Measurements from ENCODE around the gene LAS1L.
A peak's percentile ranks its signal among the peaks of the same experiment; 100 is the strongest.

Gene LAS1L

DNA sequence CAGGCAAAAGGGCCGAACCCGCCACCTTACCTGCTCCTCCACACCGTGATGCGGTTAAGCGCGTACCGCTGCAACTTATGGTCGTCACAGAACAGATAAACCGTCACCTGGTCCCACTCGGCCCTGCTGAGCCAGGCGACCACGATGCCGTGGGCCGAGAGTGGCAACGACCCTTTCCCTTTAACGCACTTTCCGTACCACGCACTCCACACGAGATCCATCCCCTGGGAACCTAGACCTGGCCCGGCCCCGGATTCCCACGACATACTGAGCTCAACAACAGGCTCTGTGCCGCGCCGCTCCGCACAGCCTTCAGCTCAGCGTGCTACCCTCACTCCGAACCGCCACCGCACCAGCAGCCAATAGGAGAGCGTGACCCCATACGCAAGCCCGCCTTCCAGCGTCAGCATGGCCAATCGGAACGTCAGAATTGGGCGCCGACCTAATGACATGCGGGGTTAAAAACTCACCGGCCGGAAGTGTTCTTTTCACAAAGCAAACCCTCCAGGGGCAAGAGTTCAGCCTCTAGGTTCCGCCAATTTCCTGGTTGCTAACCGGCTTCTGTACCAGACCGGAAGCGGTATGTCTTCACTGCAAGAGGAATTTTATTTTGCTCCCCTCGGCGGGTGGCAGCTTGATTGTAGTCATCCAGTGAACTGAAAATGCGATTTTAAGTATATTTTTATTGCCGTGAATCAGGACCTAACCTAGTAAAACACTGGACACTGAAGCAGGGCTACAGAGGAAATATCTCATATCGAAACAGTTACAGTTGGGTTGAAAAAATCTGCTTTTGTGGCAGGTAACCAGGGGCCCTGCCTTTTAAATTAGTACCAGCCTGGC is at the start of gene LAS1L:
Gene LAS1L, minus strand, starts transcription at position 338 of the 843 bp plus-strand sequence. Its CDS starts 72 bp downstream, at position 266.
- peak; percentile 92 for DNase-seq (ENCODE audit: low read depth, low spot score)
- Histone ChIP-seq H3K4me3 (ENCODE audit: insufficient read length, low read depth) (peak within 1 kb of the TSS; percentile 100), H3K4me1 (ENCODE audit: insufficient read depth, insufficient read length) (no peaks in the 10 kb centered on the region), H3K9me3 (ENCODE audit: insufficient read depth, low read length) (no peaks in the 10 kb centered on the region), H3K27me3 (ENCODE audit: insufficient read depth, insufficient read length) (no peaks in the 10 kb centered on the region), H3K9ac (ENCODE audit: insufficient read length, low read depth) (peak within 1 kb of the TSS; percentile 100), H3K36me3 (ENCODE audit: insufficient read depth, insufficient read length, low read length) (peaks cover 32% of the 10 kb centered on the region)
- TF ChIP-seq ZNF274 (IDR thresholded peaks at IDR 0.05; ENCODE audit: low read depth, low read length), result no peak
- no peak for TF ChIP-seq YY1 (IDR thresholded peaks at IDR 0.05; ENCODE audit: insufficient read depth, insufficient read length)
- TF ChIP-seq SUZ12 (IDR thresholded peaks at IDR 0.05; ENCODE audit: extremely low read depth, insufficient read depth, insufficient read length), result no peak

DNA sequence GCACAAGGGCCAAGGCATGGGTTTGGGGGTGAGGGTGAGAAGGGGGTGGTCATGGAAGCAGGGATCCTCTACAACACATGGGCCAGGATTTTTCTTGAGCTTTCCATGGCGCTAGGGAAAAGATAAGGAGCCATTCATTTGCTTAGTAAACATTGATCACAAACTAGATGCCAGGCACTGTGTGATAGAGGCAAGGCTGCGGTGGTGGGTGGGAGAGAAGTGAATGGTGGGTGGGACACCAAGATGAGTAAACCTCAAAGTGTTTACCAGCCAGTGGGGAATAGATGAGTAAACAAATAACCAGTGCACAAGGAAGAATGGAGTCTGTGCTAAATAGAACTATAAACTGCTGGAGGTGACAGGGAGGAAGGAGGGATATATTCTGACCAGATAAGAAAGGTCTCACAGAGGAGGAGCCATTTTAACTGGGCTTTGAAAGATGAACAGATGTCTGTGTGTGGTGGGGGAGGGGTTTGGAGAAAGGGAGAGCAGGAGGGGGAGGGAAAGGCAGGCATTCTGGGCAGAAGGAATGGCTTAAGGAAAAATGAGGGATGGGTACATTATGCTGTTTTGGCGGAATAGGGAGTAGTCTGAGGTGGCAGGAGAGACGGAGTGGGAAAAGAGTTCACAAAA is 48.0 kb upstream of the LAS1L start:
- H3K4me3 ChIP-seq (ENCODE audit: insufficient read length, low read depth), result no peak overlapping the region
- no peak for TF ChIP-seq YY1 (IDR thresholded peaks at IDR 0.05; ENCODE audit: insufficient read depth, insufficient read length)
- TF ChIP-seq ZNF274 (IDR thresholded peaks at IDR 0.05; ENCODE audit: low read depth, low read length), result no peak
- no peak for TF ChIP-seq SUZ12 (IDR thresholded peaks at IDR 0.05; ENCODE audit: extremely low read depth, insufficient read depth, insufficient read length)
- H3K9ac ChIP-seq (ENCODE audit: insufficient read length, low read depth), result no peak overlapping the region
- no peaks in the 10 kb centered on the region for H3K9me3 ChIP-seq (ENCODE audit: insufficient read depth, low read length)
- no peak for DNase-seq (ENCODE audit: low read depth, low spot score)
- peaks cover 3% of the 10 kb centered on the region for H3K4me1 ChIP-seq (ENCODE audit: insufficient read depth, insufficient read length)
- H3K27me3 ChIP-seq (ENCODE audit: insufficient read depth, insufficient read length), result no peaks in the 10 kb centered on the region
- H3K36me3 ChIP-seq (ENCODE audit: insufficient read depth, insufficient read length, low read length), result no peaks in the 10 kb centered on the region

DNA sequence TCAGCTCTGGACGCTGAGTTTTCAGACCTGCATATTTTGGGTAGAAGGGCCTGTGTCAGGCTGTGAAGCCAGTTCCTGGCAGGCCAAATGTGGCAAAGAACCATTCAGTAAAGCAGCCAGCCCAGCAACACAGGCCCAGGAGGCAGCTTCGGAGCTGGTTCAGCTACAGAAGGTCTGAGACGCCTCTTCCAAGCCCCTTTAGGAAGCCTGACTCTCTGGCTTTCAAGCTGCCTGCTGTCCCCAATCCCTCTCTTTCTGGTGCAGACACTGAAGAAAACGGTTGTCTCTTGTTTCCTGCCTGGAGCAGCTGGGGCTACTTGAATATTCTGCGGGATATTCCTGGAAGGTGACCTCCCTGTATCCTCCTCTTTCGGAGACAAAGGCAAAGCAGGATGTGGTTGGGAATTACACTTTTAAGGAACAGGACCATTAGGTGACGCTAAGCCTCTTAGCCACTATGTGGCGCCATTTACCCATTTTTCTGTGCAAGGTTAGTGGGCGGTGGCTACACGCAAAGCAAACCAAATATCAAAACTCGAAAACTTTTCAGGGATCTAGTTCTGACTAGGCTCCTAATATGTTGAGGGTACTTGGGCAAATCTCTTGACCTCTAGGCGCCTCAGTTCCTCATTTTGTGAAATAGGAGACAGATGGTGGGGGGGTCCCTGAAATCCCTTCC is 47.2 kb upstream of the LAS1L start:
- no peaks in the 10 kb centered on the region for H3K36me3 ChIP-seq (ENCODE audit: insufficient read depth, insufficient read length, low read length)
- TF ChIP-seq ZNF274 (IDR thresholded peaks at IDR 0.05; ENCODE audit: low read depth, low read length) (no peak), SUZ12 (IDR thresholded peaks at IDR 0.05; ENCODE audit: extremely low read depth, insufficient read depth, insufficient read length) (no peak), YY1 (IDR thresholded peaks at IDR 0.05; ENCODE audit: insufficient read depth, insufficient read length) (no peak)
- peaks cover 3% of the 10 kb centered on the region for H3K4me1 ChIP-seq (ENCODE audit: insufficient read depth, insufficient read length)
- no peaks in the 10 kb centered on the region for H3K27me3 ChIP-seq (ENCODE audit: insufficient read depth, insufficient read length)
- no peak overlapping the region for H3K4me3 ChIP-seq (ENCODE audit: insufficient read length, low read depth)
- H3K9ac ChIP-seq (ENCODE audit: insufficient read length, low read depth), result peak overlapping the region; percentile 10
- no peaks in the 10 kb centered on the region for H3K9me3 ChIP-seq (ENCODE audit: insufficient read depth, low read length)
- DNase-seq (ENCODE audit: low read depth, low spot score), result peak; percentile 63

DNA sequence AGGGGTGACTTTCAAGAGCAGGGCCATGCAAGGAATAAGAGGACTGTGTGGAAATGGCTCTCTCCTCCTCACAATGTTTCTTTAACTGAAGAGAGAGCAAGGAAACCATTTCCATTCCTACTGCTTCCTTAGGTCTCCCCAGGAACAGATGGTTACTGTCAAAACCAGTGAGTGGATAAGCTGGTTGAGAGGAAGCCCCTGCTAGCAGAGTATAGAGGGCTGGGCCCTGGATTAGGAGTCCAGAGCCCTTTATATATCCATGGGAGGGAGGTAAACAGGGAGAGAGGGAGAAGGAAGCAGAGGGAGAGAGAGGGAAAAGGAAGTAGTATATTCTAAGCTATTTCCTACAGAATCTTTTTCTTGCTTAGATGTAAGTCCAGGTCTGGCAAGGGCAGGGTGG is 43.8 kb upstream of the LAS1L start:
- Histone ChIP-seq H3K9me3 (ENCODE audit: insufficient read depth, low read length) (no peaks in the 10 kb centered on the region), H3K4me3 (ENCODE audit: insufficient read length, low read depth) (no peak overlapping the region), H3K9ac (ENCODE audit: insufficient read length, low read depth) (no peak overlapping the region), H3K4me1 (ENCODE audit: insufficient read depth, insufficient read length) (peaks cover 3% of the 10 kb centered on the region), H3K36me3 (ENCODE audit: insufficient read depth, insufficient read length, low read length) (no peaks in the 10 kb centered on the region), H3K27me3 (ENCODE audit: insufficient read depth, insufficient read length) (no peaks in the 10 kb centered on the region)
- no peak for TF ChIP-seq SUZ12 (IDR thresholded peaks at IDR 0.05; ENCODE audit: extremely low read depth, insufficient read depth, insufficient read length)
- no peak for TF ChIP-seq ZNF274 (IDR thresholded peaks at IDR 0.05; ENCODE audit: low read depth, low read length)
- no peak for TF ChIP-seq YY1 (IDR thresholded peaks at IDR 0.05; ENCODE audit: insufficient read depth, insufficient read length)
- DNase-seq (ENCODE audit: low read depth, low spot score), result no peak

DNA sequence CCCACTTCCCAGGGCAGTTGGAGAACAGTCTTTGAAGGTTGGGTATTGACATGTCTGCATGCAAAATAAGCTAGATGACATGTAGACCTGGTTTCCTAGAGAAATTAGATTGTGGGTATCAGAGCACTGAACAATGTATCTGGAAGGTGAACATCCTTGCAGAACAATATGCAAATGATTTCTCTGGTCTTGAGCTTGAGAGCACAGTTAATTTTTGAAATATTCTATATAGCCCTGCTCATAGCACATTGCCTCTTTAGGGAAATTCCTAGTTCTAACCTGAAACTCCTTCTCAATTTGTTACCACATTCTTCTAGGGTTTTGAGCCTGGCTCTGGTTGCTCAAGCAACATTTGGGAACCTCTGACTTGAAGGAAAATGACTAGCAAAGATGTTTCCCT is 41.6 kb upstream of the LAS1L start:
- no peaks in the 10 kb centered on the region for H3K27me3 ChIP-seq (ENCODE audit: insufficient read depth, insufficient read length)
- no peaks in the 10 kb centered on the region for H3K4me1 ChIP-seq (ENCODE audit: insufficient read depth, insufficient read length)
- H3K9me3 ChIP-seq (ENCODE audit: insufficient read depth, low read length), result no peaks in the 10 kb centered on the region
- no peak overlapping the region for H3K9ac ChIP-seq (ENCODE audit: insufficient read length, low read depth)
- no peak overlapping the region for H3K4me3 ChIP-seq (ENCODE audit: insufficient read length, low read depth)
- TF ChIP-seq ZNF274 (IDR thresholded peaks at IDR 0.05; ENCODE audit: low read depth, low read length) (no peak), YY1 (IDR thresholded peaks at IDR 0.05; ENCODE audit: insufficient read depth, insufficient read length) (no peak), SUZ12 (IDR thresholded peaks at IDR 0.05; ENCODE audit: extremely low read depth, insufficient read depth, insufficient read length) (no peak)
- H3K36me3 ChIP-seq (ENCODE audit: insufficient read depth, insufficient read length, low read length), result no peaks in the 10 kb centered on the region
- no peak for DNase-seq (ENCODE audit: low read depth, low spot score)

DNA sequence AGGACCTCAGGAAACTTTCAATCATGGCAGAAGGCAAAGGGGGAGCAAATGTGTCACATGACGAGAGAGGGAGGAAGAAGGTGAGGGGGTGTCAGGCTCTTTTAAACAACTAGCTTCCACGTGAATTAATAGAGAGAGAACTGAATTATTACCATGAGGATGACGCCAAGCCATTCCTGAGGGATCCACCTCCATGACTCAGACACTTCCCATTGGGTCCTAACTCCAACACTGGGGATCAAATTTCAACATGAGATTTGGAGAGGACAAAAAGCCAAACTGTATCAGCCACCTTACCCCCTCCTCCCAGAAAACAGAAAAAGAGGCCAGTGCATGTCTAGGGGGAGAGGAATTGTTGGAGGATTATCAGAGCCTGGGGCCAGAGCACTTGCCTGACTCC is 40.4 kb upstream of the LAS1L start:
- Histone ChIP-seq H3K27me3 (ENCODE audit: insufficient read depth, insufficient read length) (no peaks in the 10 kb centered on the region), H3K9ac (ENCODE audit: insufficient read length, low read depth) (no peak overlapping the region), H3K36me3 (ENCODE audit: insufficient read depth, insufficient read length, low read length) (no peaks in the 10 kb centered on the region), H3K4me1 (ENCODE audit: insufficient read depth, insufficient read length) (no peaks in the 10 kb centered on the region), H3K4me3 (ENCODE audit: insufficient read length, low read depth) (no peak overlapping the region), H3K9me3 (ENCODE audit: insufficient read depth, low read length) (no peaks in the 10 kb centered on the region)
- no peak for TF ChIP-seq SUZ12 (IDR thresholded peaks at IDR 0.05; ENCODE audit: extremely low read depth, insufficient read depth, insufficient read length)
- TF ChIP-seq YY1 (IDR thresholded peaks at IDR 0.05; ENCODE audit: insufficient read depth, insufficient read length), result no peak
- no peak for TF ChIP-seq ZNF274 (IDR thresholded peaks at IDR 0.05; ENCODE audit: low read depth, low read length)
- DNase-seq (ENCODE audit: low read depth, low spot score), result no peak

DNA sequence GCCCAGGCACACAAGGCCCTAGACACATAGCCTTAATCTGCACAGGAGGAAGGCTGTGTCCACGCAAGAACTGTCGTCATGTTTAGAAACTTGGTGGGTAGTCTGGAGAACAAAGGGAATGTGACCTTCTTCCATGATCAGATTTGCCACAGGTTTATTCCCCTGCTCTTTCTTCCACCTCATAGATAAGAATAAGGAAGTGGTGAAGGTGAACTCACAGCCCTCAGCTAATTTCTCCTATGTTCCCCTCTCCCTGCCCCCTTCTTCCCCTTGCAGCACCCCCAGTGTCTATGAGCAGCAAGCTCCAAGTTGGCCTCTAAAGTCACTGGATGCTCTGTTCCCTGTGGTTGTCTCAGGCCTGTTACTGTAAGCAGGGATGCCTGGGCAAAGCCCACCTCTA is 39.8 kb upstream of the LAS1L start:
- no peaks in the 10 kb centered on the region for H3K36me3 ChIP-seq (ENCODE audit: insufficient read depth, insufficient read length, low read length)
- TF ChIP-seq YY1 (IDR thresholded peaks at IDR 0.05; ENCODE audit: insufficient read depth, insufficient read length) (no peak), ZNF274 (IDR thresholded peaks at IDR 0.05; ENCODE audit: low read depth, low read length) (no peak), SUZ12 (IDR thresholded peaks at IDR 0.05; ENCODE audit: extremely low read depth, insufficient read depth, insufficient read length) (no peak)
- no peaks in the 10 kb centered on the region for H3K27me3 ChIP-seq (ENCODE audit: insufficient read depth, insufficient read length)
- no peak for DNase-seq (ENCODE audit: low read depth, low spot score)
- no peak overlapping the region for H3K9ac ChIP-seq (ENCODE audit: insufficient read length, low read depth)
- H3K4me3 ChIP-seq (ENCODE audit: insufficient read length, low read depth), result no peak overlapping the region
- H3K9me3 ChIP-seq (ENCODE audit: insufficient read depth, low read length), result no peaks in the 10 kb centered on the region; the same call in 1 of the 2 replicates
- H3K4me1 ChIP-seq (ENCODE audit: insufficient read depth, insufficient read length), result no peaks in the 10 kb centered on the region
